ENCODE data around the gene DNAJC7.
"Not testable (repeated sequence)": the region's sequence is repeated elsewhere in the genome, so short reads cannot be mapped to it uniquely, and the experiment has no call there.

The DNAJC7 gene

GRCh38 chr17:42039794-42040763 lies 22.8 kb upstream of the DNAJC7 start:
- no peak for DNase-seq

GRCh38 chr17:42038221-42038973 lies 21.2 kb upstream of the DNAJC7 start:
- DNase-seq, result no peak

GRCh38 chr17:42034059-42034458 lies 16.8 kb upstream of the DNAJC7 start:
- DNase-seq, result no peak

- DNase-seq, result no peak
These were observed 14.3 kb upstream of the DNAJC7 start for GRCh38 chr17:42031584-42031983.

GRCh38 chr17:42028791-42029127 lies 11.5 kb upstream of the DNAJC7 start:
- no peak for DNase-seq

GRCh38 chr17:42027961-42028790 lies 10.9 kb upstream of the DNAJC7 start:
- DNase-seq, result no peak

- no peak for DNase-seq
These were observed 10.3 kb upstream of the DNAJC7 start for GRCh38 chr17:42027590-42027889.

GRCh38 chr17:42026857-42027589 lies 9.8 kb upstream of the DNAJC7 start:
- no peak for DNase-seq

- DNase-seq, result no peak
These were observed 8.7 kb upstream of the DNAJC7 start for GRCh38 chr17:42025936-42026335.

GRCh38 chr17:42025191-42025579 lies 7.9 kb upstream of the DNAJC7 start:
- DNase-seq, result no peak

- DNase-seq, result no peak
These were observed 6.5 kb upstream of the DNAJC7 start for GRCh38 chr17:42023524-42024349.

GRCh38 chr17:42020845-42021244 lies 3.6 kb upstream of the DNAJC7 start:
- not testable (repeated sequence) for DNase-seq

- DNase-seq, result peak; percentile 95
These were observed 2.5 kb upstream of the DNAJC7 start, which contains the start of gene NKIRAS2 for GRCh38 chr17:42019509-42020404. Gene NKIRAS2, plus strand, starts transcription at chr17:42020090. Its CDS starts 1,488 bp downstream, at chr17:42021578.

- DNase-seq, result no peak
These were observed 1.7 kb upstream of the DNAJC7 start for GRCh38 chr17:42018988-42019387.

- DNase-seq, result no peak
These were observed 1.1 kb upstream of the DNAJC7 start for GRCh38 chr17:42018339-42018738.

GRCh38 chr17:42017866-42018200 lies 594 bp upstream of the DNAJC7 start:
- no peak for DNase-seq

- DNase-seq, result peak; percentile 22
These were observed 818 bp downstream of the DNAJC7 start for GRCh38 chr17:42016411-42016831.

GRCh38 chr17:42013740-42014139 lies 3.5 kb downstream of the DNAJC7 start:
- DNase-seq, result not testable (repeated sequence)

GRCh38 chr17:42012363-42012762 lies 4.9 kb downstream of the DNAJC7 start:
- DNase-seq, result not testable (repeated sequence)

- no peak for DNase-seq
These were observed 6.2 kb downstream of the DNAJC7 start for GRCh38 chr17:42010898-42011516.
